OCI-LY1 (cell line): Measurements from ENCODE around the gene CPSF4L.

Experiments used
- H2AFZ ChIP-seq: fragments of 200-600 bp; sonication (generic), shearing (Covaris generic); 2 replicates; pipeline ENCODE4 v1.6.0; 2014; ENCODE audit warnings: antibody characterized with exemption, mild to moderate bottlenecking, low read length
- H3F3A ChIP-seq: fragments of 200-600 bp; sonication (generic), shearing (Covaris generic); 2 replicates; pipeline ENCODE4 v1.6.0; 2014; ENCODE audit warnings: mild to moderate bottlenecking, antibody characterized with exemption, low read length, moderate library complexity; ENCODE audit not compliant: insufficient read depth
- H3K27ac ChIP-seq: fragments of 200-600 bp; sonication (generic); 2 replicates; pipeline ENCODE4 v1.5.1; 2014; ENCODE audit warnings: low read length, mixed run types, mild to moderate bottlenecking, low read depth; ENCODE audit not compliant: poor library complexity, severe bottlenecking
- H3K27me3 ChIP-seq: fragments of 200-600 bp; sonication (generic); 2 replicates; pipeline ENCODE4 v1.6.0; 2014; ENCODE audit warnings: antibody characterized with exemption, mild to moderate bottlenecking, low read length, moderate library complexity; ENCODE audit not compliant: insufficient read depth
- H3K36me3 ChIP-seq: fragments of 200-600 bp; sonication (generic); 2 replicates; pipeline ENCODE4 v1.6.1; 2014; ENCODE audit warnings: mild to moderate bottlenecking, antibody characterized with exemption, low read length, moderate library complexity, mixed read lengths; ENCODE audit not compliant: insufficient read depth
- H3K4me1 ChIP-seq: fragments of 200-600 bp; sonication (generic); 2 replicates; pipeline ENCODE4 v1.5.1; 2014; ENCODE audit warnings: mild to moderate bottlenecking, low read length, moderate library complexity; ENCODE audit not compliant: insufficient read depth, severe bottlenecking
- H3K4me2 ChIP-seq: fragments of 200-600 bp; sonication (generic), shearing (Covaris generic); 2 replicates; pipeline ENCODE4 v1.6.1; 2014; ENCODE audit warnings: low read length
- H3K4me3 ChIP-seq: fragments of 200-600 bp; sonication (generic); 2 replicates; pipeline ENCODE4 v1.5.1; 2014; ENCODE audit warnings: low read length, low read depth, mild to moderate bottlenecking, mixed read lengths; ENCODE audit not compliant: poor library complexity, severe bottlenecking
- H3K79me2 ChIP-seq: fragments of 200-600 bp; shearing (Covaris generic); 2 replicates; pipeline ENCODE4 v1.6.1; 2016; ENCODE audit warnings: mixed run types, low read length, mixed read lengths; ENCODE audit not compliant: insufficient read depth
- H3K9ac ChIP-seq: fragments of 200-600 bp; sonication (generic), shearing (Covaris generic); 2 replicates; pipeline ENCODE4 v1.6.1; 2014; ENCODE audit warnings: mild to moderate bottlenecking, low read length, mixed read lengths
- H3K9me2 ChIP-seq: fragments of 200-600 bp; sonication (generic), shearing (Covaris generic); 2 replicates; pipeline ENCODE4 v1.6.1; 2014; ENCODE audit warnings: low read depth, mild to moderate bottlenecking, low read length, mixed read lengths
- H3K9me3 ChIP-seq: fragments of 200-600 bp; shearing (Covaris generic); 2 replicates; pipeline ENCODE4 v1.6.1; 2014; ENCODE audit warnings: low read length, mixed read lengths
- H4K20me1 ChIP-seq: fragments of 200-600 bp; sonication (generic), shearing (Covaris generic); 2 replicates; pipeline ENCODE4 v1.6.0; 2016; ENCODE audit warnings: mild to moderate bottlenecking, low read length; ENCODE audit not compliant: insufficient read depth
- EZH2 ChIP-seq: fragments of 200-600 bp; sonication (generic), shearing (Covaris generic); IDR thresholded peaks from 2 replicates; pipeline ENCODE4 v1.8.0; 2017; ENCODE audit warnings: borderline replicate concordance, mixed run types, mild to moderate bottlenecking, antibody characterized with exemption, low read length, moderate library complexity, mixed read lengths
- TF ChIP-seq, protein P1 (sequence below): fragments of 200-600 bp; sonication (generic), shearing (Covaris generic); IDR thresholded peaks from 2 replicates; pipeline ENCODE4 v1.5.1; 2017; ENCODE audit warnings: mild to moderate bottlenecking, antibody characterized with exemption, low read length, moderate library complexity, mixed read lengths

CPSF4L gene

DNA sequence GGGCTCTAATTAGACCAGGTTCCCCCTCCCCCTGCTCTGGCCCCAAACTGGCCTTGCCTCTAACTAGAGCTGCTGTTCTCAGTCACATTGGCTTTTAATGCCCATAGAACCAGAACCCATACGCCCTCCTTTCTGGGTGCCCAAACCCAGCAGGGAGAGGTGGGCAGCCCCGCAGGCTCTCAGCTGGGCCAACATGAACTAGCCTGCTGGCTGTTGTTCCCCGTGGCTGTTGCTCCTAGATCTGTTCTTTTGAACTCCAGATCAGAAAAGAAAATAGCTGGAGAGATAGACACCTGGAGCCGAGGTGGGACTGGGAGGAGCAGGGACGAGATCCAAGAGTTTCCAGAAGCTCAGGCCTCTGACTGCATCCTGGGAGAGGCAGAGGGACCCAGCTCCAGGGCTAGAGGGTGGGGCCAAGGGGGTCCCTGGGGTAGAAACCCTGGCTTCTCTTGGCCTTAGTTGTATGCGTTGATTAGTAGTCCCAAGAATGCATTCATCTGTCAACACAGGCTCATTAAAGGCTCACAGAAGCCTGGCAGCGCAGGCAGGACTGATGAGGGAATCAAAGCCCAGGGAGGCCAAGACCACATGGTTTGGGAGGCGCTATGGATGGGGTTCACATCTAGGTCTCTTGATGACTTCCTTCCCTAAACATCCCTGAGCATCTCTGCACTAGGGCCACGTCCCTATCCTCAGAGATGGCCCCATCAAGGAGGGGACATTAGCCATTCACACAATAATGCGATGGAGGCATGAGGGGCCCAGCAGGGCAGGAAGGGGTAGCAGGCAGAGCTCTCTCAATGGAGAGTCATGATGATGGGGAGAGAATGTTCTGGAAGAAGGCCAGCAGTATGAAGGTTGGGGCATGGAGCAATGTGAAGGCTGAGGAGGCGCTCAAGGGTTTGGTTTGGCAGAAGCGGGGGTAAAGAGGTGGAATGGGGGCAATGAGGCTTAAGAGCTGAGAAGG is 1.3 kb upstream of the CPSF4L start:
- Histone ChIP-seq H3K9me2 (no peaks in the 10 kb centered on the region), H4K20me1 (no peaks in the 10 kb centered on the region), H3F3A (no peaks in the 10 kb centered on the region), H3K4me2 (no peak overlapping the region), H3K27me3 (peaks cover 3% of the 10 kb centered on the region; the same call in 1 of the 2 replicates), H3K9me3 (no peaks in the 10 kb centered on the region), H3K27ac (no peak overlapping the region), H3K36me3 (no peaks in the 10 kb centered on the region), H3K79me2 (no peaks in the 10 kb centered on the region), H2AFZ (no peak overlapping the region), H3K4me1 (no peaks in the 10 kb centered on the region), H3K4me3 (no peak overlapping the region), H3K9ac (no peak overlapping the region)
- TF ChIP-seq EZH2, result no peak
- TF ChIP-seq, protein P1, sequence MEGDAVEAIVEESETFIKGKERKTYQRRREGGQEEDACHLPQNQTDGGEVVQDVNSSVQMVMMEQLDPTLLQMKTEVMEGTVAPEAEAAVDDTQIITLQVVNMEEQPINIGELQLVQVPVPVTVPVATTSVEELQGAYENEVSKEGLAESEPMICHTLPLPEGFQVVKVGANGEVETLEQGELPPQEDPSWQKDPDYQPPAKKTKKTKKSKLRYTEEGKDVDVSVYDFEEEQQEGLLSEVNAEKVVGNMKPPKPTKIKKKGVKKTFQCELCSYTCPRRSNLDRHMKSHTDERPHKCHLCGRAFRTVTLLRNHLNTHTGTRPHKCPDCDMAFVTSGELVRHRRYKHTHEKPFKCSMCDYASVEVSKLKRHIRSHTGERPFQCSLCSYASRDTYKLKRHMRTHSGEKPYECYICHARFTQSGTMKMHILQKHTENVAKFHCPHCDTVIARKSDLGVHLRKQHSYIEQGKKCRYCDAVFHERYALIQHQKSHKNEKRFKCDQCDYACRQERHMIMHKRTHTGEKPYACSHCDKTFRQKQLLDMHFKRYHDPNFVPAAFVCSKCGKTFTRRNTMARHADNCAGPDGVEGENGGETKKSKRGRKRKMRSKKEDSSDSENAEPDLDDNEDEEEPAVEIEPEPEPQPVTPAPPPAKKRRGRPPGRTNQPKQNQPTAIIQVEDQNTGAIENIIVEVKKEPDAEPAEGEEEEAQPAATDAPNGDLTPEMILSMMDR, result no peak

DNA sequence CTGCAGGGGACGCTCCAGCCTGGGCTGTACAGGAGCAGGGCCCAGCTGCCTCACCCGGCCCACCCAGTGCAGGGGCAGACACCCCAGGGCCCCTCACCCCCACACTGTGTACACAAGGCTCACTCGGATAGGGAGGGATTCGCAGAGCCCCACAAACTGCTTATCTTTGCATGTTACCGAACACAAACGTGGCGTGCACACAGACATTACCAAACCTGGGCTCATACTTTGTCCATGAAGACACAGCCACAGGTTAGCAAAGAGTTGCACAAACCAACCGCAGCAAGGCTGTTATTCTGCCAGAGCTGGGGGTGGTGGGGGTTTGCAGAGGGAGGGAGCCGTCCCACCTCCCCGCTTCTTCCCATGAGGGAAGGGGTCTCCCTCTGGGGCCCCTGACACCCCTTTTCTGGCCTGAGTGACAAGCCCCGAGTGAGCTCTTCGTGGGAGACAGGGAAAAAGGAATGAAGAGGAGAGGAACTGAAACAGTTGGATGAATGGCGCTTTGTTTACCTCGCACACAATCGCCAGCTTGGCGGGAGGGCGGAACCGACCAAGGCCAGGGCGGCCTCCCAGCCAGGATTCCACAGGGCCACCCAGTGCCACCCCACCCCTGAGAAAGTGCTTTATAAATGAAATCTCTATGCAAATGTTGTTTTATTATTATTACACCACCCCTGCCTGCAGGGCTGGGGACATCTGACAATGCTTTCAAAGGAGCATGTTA is 434 bp upstream of the CPSF4L start:
- Histone ChIP-seq H4K20me1 (no peaks in the 10 kb centered on the region), H3K4me2 (no peak overlapping the region), H3K4me1 (no peaks in the 10 kb centered on the region), H3K36me3 (no peaks in the 10 kb centered on the region), H2AFZ (no peak overlapping the region), H3K27me3 (peaks cover 3% of the 10 kb centered on the region; the same call in 1 of the 2 replicates), H3F3A (no peaks in the 10 kb centered on the region), H3K27ac (no peak overlapping the region), H3K9me2 (no peaks in the 10 kb centered on the region), H3K4me3 (no peak overlapping the region), H3K9me3 (no peaks in the 10 kb centered on the region), H3K9ac (no peak overlapping the region), H3K79me2 (no peaks in the 10 kb centered on the region)
- TF ChIP-seq EZH2, result no peak
- TF ChIP-seq, protein P1, result no peak

DNA sequence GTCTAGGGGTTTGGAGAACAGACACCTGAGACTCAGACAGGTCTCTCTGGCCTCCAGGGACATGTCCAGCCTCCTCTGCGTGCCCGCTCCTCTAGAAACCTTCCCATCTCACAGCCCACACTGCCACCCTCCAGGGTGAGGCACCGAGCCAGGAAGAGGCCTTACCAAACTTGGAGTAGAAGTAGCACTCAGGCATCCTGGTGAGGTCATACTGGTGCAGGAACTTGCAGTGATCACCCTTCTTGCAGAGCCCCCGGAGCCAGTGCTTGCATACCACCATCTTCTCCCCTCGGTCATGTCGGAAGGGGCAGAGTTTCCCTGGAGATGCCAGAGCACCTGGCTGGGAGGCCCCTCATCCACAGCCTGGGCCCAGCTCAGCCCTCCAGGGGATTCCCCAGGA is 4.2 kb downstream of the CPSF4L start:
- no peak overlapping the region for H3K9ac ChIP-seq
- TF ChIP-seq EZH2, result no peak
- TF ChIP-seq, protein P1, result no peak
- no peaks in the 10 kb centered on the region for H3K9me3 ChIP-seq
- no peak overlapping the region for H3K4me2 ChIP-seq
- H3F3A ChIP-seq, result no peaks in the 10 kb centered on the region
- no peak overlapping the region for H2AFZ ChIP-seq
- H3K9me2 ChIP-seq, result no peaks in the 10 kb centered on the region
- H4K20me1 ChIP-seq, result no peaks in the 10 kb centered on the region
- H3K79me2 ChIP-seq, result no peaks in the 10 kb centered on the region
- no peaks in the 10 kb centered on the region for H3K27me3 ChIP-seq
- no peaks in the 10 kb centered on the region for H3K36me3 ChIP-seq
- H3K4me3 ChIP-seq, result no peak overlapping the region
- no peaks in the 10 kb centered on the region for H3K4me1 ChIP-seq
- no peak overlapping the region for H3K27ac ChIP-seq
